Measurements from ENCODE around the gene CDK17.

DNA sequence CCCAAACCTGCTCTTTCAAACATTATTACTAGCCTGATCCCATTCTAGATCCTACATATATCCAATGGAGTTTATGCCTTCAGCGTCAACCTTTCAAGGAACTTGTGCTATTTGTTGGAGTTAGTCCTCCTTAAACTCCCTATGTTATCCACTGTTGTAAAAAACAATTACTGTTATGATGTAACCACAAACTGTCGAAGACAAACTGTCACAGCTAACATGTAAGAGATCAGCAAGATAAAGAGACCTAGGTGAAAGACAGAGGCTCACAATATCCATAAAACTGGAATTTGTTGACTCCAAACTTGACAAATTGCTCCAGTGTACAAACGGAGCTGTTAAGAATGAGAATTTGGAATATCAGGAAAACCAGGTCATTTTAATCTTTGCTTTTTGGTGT lies 70.7 kb downstream of the CDK17 start:
- TF ChIP-seq POLR2AphosphoS5 (IDR thresholded peaks at IDR 0.05): no peak
- TF ChIP-seq, protein P1, sequence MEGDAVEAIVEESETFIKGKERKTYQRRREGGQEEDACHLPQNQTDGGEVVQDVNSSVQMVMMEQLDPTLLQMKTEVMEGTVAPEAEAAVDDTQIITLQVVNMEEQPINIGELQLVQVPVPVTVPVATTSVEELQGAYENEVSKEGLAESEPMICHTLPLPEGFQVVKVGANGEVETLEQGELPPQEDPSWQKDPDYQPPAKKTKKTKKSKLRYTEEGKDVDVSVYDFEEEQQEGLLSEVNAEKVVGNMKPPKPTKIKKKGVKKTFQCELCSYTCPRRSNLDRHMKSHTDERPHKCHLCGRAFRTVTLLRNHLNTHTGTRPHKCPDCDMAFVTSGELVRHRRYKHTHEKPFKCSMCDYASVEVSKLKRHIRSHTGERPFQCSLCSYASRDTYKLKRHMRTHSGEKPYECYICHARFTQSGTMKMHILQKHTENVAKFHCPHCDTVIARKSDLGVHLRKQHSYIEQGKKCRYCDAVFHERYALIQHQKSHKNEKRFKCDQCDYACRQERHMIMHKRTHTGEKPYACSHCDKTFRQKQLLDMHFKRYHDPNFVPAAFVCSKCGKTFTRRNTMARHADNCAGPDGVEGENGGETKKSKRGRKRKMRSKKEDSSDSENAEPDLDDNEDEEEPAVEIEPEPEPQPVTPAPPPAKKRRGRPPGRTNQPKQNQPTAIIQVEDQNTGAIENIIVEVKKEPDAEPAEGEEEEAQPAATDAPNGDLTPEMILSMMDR (IDR thresholded peaks at IDR 0.05): no peak
